Activated CD4-positive, CD25-positive, alpha-beta regulatory T cell (primary cell): ENCODE measurements around the gene LRP1-AS.

Experiments
- DNase-seq, 4 experiments: peaks; one replicate each; lab custom pipeline; 2025; lab: John Stamatoyannopoulos, UW

LRP1-AS gene

DNA sequence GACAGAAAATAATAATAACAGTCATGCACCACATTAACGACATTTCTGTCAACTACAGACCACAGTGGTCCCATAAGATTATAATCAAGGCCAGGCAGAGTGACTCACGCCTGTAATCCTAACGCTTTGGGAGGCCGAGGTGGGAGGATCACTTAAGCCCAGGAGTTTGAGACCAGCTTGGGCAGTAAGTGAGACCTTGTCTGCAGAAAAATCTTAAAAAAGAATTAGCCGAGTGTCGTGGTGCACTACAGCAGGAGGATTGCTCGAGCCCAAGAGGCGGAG, 49.9 kb downstream of the LRP1-AS start:
- DNase-seq, result no peak

DNA sequence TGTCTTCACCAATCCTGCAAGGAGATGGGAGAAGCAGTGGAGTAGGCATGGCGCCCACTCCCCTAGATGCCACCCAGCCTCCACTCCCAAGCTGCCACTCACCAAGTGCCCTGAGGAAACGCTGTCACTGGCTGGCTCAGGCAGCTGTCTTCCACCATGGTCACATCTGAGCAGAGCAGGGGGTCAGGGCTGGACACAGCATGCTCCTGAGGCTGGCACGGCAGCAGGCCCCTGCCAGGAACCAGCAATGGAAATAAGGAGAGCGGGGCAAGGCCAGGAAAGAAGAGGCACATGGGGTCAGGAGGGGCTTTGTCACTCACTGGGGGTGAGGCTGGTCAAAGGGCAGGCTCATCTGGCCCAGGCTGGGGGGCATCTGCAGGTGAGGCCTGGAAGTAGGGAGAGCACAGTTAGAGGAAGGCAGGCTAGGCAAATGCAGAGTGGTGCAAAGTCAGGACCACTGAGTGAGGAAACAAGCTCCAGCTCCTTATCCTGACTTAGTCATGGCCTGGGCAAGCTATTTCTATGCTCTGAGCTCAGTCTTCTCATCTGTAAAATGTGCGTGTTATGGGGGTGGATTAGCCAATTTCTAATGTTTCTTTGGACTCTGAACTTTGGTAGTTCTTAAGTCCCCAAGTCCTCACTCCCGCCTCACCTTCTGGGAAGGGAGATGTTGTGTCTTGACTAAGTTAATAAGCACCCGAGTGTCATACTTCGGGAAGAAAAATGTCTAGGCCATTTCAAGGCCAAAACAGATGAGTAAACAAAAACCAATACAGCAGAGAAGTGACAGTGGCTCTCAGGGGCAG, 50.5 kb downstream of the LRP1-AS start:
- no peak for DNase-seq

DNA sequence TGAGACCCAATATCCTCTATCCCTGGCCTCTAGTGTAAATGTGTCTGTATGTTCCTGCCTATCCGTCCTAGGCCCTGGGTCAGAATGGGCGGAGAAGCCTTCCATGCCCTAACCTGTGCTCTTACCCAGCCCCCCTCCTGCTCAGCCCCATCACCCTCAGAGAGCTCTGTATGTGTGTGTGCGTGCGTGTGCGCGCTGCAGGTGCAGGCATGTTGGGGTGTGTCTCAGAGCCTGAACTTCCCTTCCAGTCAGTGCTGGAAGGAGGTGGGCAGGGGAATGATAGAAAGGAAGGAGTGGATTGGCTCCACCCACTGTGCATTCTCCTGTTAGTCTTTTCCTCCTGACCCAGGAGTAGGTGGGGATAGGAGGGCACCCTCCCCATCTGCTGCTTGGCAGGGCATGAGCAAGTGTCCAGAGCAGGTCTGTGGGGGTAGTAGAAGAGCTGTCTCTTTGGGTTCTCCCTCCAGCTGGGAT, 51.3 kb downstream of the LRP1-AS start:
- no peak for DNase-seq

DNA sequence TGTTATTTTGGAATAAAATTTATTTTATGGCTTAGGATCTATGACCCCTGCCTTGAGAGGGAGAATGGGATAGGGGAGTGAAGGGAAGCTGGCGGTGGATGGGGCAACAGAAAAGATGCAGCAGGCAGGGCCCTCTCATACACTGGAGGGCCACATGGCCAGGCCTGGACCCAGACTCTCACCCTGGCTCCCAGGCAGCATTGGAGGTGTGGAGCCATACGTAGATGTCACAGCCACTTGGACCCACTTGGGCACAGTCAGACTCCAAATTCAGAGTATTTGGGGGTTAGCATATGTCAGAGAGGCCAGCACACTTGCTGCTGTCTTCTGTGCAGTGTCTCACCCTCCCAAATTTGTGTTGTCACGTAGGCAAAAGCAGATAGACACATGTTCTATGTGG, 52.0 kb downstream of the LRP1-AS start:
- no peak for DNase-seq
